GM12891 (cell line): ENCODE measurements around the gene BBS1.

ENCODE experiments used
- POLR2A ChIP-seq: IDR thresholded peaks from 2 replicates; pipeline ENCODE4 v1.6.1; 2011; ENCODE audit warnings: low read depth, low read length, control low read depth
- POLR2AphosphoS5 ChIP-seq: IDR thresholded peaks from 2 replicates; pipeline ENCODE4 v1.6.1; 2011; ENCODE audit warnings: low read depth, low read length, control low read depth

- TF ChIP-seq POLR2A (no peak), POLR2AphosphoS5 (no peak)
These were observed 25.5 kb upstream of the BBS1 start for GRCh38 chr11:66484806-66485380.
